Testis (tissue), 2 donors: ENCODE measurements around the gene EFCAB11.

Source experiments
- CTCF ChIP-seq, 3 experiments: fragments of 450-650 bp in 2 of 3; fragments of 200-600 bp in 1 of 3; sonication (generic) in 1 of 3; IDR thresholded peaks; one replicate each; pipeline ENCODE4 v1.5.1; 2016 to 2019; ENCODE audit warnings: antibody characterized with exemption in 3 of 3, mild to moderate bottlenecking in 2 of 3, moderate library complexity in 1 of 3
- POLR2A ChIP-seq: fragments of 450-650 bp; IDR thresholded peaks from one replicate; pipeline ENCODE4 v1.6.1; 2017; ENCODE audit warnings: antibody characterized with exemption, mild to moderate bottlenecking, moderate library complexity

GRCh38 chr14:89927186-89927865 lies 27.2 kb downstream of the EFCAB11 start:
- TF ChIP-seq POLR2A (no peak), CTCF (IDR thresholded peaks at IDR 0.05) (no peak)
